Fibroblast of the conjunctiva (primary cell): ENCODE results near the gene ADSL.
"Not testable (repeated sequence)": the region's sequence is repeated elsewhere in the genome, so short reads cannot be mapped to it uniquely, and the experiment has no call there.

ENCODE experiments used
- DNase-seq: peaks from one replicate; pipeline ENCODE4 v3.0.0-alpha.2; 2010; ENCODE audit warnings: low read depth

ADSL gene

GRCh38 chr22:40346185-40347118 lies at the start of gene ADSL:
Gene ADSL, plus strand, starts transcription at chr22:40346500. Its CDS starts 59 bp downstream, at chr22:40346559.
- peak; percentile 66 for DNase-seq

DNA sequence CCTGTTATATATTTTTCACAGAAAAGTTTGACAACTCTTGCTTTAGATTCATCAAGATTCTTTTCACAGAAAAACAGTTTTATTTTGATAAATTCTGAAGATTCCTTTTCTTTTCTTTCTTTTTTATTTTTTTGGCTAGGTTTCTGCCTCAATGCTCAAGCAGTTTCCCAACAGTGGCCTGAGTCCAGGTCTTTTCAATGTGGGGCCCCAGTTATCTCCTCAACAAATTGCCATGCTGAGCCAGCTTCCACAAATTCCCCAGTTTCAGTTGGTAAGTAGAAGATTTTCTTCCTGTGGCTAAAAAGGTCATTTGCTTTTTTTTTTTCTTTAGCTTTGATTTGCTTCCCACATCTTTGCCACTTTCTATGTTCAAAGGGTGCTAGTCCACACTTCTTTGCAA lies 46.0 kb upstream of the ADSL start:
- no peak for DNase-seq

GRCh38 chr22:40300884-40301672 lies 45.2 kb upstream of the ADSL start:
- DNase-seq: no peak

DNA sequence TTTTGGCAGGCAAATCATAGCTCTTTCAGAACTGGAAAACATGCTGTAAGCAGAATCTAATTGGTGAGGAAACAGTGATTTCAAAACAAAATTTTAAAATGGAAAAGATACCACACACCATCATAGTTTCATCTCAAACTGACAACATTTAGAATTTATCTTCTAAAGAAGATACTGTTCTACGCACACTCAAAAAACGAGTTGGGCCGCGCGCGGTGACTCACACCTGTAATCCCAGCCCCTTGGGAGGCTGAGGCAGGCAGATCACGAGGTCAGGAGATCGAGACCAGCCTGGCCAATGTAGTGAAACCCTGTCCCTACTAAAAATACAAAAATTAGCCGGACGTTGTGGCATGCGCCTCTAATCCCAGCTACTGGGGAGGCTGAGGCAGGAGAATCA lies 44.2 kb upstream of the ADSL start:
- no peak for DNase-seq

DNA sequence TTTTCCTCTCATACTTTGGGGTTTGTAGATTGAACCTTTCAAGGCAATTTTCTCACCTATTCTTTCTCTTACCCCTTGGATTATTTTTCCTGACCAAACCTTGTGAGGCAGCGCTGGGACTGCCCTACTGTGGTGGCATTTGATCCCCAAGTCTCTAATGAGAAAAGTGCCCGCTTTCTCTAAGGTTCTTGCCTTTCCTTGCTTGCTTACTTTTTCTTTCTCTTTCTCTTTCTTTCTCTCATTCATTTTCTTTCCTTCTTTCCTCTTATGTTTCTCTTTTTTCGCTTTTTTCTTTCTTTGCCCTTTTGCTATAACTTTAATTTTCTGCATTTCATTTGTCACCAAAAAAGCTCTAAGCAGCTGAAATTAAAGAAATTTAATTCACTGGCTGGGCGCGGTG lies 40.7 kb upstream of the ADSL start:
- no peak for DNase-seq

DNA sequence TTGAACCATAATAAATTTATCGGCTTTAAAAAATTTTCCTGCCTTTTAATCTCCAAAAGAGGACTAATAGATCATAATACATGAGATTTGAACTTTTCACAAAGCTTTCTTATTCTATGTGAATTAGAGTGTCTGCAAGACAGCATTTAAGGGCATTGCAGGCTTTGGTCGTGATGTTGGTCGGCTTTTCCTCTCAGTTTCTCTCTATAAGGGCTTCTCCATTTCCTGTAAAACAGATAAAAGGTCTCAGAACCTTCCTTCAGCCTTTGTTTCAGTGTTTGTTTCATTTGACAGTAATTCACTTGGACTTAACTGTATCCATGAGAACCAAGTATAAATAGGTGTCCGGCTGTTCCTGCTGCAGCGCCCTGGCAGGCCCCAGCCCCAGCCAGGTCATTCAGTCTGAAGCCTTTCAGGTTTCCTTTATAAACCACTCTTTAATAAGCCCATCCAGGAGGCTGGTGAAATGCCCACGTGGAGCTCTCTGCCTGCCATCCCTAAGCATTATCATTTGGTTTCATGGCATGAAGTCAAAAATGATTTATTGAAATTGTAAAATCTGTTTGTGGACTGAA lies 37.2 kb upstream of the ADSL start:
- no peak for DNase-seq

GRCh38 chr22:40309631-40310030 lies 36.7 kb upstream of the ADSL start:
- no peak for DNase-seq

DNA sequence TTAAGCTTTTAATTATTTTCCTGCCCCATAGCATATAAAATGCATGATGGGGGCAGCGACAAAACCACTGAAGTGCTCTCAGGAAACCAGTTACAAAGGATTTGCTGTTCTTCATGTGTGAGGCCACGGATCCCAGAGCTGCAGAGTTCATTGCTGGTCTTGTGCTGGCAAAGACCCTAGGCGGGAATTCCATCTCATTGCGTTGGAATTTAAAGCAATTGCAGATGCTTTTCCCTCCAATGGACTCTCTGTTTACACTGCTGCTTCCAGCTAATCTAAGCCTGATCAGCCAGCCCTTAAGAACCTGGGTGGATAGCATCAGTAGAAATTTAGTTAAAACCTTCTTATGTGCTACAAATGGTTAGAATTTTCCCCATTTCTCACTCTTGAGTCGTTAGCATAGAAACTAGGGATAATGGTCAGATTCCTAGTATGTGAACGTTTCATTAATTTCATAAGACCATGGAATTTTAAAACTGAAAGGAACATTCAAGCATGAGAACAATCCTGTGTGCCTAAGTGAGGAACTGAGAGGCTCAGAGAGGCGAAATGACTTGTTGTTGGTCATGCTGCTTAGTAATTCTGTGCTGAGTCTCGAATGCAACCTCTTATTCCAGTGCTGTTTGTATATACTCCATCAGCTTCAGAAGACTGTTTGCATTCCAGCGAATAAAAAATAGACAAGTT lies 36.1 kb upstream of the ADSL start:
- DNase-seq: peak; percentile 86

GRCh38 chr22:40310768-40311120 lies 35.6 kb upstream of the ADSL start:
- DNase-seq: no peak

DNA sequence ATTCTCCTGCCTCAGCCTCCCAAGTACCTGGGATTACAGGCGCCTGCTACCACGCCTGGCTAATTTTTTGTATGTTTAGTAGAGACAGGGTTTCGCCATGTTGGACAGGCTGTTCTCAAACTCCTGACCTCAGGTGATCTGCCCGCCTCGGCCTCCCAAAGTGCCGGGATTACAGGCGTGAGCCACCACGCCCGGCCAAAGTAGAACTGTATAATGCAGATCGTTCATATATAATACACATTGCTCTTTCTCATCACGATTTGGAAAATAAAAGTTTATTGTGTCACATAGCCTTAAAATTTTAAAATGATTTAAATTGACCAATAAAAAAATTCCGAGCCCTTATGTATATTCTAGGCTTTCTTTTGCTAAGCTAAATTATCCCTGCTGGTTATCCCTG lies 34.7 kb upstream of the ADSL start:
- not testable (repeated sequence) for DNase-seq

- DNase-seq: no peak
These were observed 34.2 kb upstream of the ADSL start for GRCh38 chr22:40312050-40312449.

- DNase-seq: no peak
These were observed 33.3 kb upstream of the ADSL start for GRCh38 chr22:40313007-40313406.

DNA sequence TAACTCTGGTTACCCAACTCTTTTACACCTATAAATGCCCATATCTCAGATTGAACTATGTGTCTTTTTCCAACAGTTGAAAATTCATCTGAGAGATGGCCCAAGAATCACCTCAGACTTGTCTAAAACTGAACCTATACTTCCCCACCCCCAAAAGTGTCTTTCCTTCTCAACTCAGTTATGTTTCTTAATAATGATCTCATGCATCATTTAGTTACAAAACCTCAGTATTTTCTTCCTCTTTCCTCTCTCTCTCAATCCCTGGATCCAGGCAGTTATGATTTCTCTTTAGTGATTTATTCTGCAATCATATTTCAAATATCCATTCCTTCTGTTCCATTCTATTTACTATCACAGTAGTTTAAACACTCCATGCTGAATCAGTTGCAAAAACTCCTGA lies 32.3 kb upstream of the ADSL start:
- no peak for DNase-seq

DNA sequence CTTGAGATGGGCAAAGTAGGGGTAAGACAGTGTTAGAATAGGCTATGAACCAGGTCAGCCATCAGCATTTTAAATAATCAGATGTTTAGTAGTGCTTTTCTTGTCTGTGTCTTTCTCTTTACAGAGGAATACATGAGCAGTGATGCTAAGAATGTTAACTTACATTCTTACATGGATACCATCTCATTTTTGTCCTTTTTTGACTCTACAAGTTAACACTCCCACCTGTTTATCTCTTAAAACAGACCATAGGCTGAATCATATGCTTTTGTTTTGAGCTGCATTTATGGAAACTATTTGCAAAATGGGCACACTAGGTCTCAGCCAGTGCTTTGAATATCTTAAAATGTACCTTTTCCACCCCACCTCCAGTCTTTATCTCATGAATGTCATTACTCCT lies 25.6 kb upstream of the ADSL start:
- DNase-seq: no peak

DNA sequence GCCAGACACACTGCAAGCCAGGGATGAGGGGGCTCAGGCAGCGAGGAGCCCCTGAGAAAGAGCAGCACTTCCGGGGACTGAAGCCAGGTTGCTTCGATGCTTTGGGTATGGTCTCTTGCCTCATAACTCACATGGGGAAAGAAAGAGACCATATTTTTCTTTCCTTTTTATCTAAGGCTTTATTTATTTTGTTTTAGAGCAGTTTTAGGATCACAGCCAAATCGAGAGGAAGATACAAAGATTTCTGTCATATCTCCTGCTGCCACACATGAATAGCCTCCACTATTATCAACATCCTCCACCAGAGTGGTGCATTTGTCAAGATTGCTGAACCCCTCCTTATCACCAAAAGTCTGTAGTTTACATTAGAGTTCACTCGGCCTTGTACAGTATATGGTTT lies 24.3 kb upstream of the ADSL start:
- no peak for DNase-seq

DNA sequence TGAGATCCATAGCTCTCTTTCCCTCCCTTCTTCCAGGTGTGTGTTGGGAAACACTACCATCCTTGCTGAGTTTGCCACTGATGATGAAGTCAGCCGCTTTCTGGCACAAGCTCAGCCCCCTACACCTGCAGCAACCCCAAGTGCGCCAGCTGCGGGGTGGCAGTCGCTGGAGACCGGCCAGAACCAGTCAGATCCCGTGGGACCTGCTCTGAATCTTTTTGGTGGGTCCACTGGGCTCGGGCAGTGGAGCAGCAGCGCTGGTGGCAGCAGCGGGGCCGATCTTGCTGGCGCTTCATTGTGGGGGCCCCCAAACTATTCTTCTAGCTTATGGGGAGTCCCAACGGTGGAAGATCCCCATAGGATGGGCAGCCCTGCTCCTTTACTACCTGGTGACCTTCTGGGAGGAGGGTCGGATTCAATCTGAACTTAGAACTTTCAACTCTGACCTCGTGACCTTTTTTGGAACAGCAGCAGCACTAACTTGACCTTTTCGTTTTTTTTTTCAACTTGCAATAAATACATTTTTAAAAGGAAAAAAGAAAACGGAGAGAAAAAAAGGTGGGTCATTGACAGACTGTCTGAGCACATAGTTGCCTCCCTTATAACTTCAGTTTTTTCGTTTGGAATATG lies 23.4 kb upstream of the ADSL start:
- no peak for DNase-seq

DNA sequence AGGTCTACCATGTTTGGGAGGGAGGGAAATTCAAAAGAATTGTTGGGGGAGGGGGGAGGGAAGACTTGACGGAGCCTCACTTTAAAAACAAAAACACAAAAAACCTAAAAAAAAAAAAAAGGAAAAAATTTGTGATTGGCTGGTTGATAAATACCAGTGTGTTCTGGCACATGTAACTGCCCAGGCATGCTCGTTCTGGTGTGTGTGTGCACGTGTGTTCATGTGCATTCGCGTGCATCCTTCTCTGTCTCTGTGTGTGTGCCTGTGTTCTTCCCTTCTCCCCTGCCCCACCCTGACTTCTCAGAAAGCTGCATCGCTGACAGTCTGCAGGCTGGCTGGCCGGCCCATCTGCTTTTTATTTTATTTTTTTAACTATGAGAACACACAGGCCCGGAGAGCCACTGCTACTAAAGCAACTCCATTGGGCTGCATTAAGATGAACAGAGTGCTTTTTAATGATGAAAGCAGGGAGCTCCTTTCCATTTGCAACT lies 22.6 kb upstream of the ADSL start:
- no peak for DNase-seq

DNA sequence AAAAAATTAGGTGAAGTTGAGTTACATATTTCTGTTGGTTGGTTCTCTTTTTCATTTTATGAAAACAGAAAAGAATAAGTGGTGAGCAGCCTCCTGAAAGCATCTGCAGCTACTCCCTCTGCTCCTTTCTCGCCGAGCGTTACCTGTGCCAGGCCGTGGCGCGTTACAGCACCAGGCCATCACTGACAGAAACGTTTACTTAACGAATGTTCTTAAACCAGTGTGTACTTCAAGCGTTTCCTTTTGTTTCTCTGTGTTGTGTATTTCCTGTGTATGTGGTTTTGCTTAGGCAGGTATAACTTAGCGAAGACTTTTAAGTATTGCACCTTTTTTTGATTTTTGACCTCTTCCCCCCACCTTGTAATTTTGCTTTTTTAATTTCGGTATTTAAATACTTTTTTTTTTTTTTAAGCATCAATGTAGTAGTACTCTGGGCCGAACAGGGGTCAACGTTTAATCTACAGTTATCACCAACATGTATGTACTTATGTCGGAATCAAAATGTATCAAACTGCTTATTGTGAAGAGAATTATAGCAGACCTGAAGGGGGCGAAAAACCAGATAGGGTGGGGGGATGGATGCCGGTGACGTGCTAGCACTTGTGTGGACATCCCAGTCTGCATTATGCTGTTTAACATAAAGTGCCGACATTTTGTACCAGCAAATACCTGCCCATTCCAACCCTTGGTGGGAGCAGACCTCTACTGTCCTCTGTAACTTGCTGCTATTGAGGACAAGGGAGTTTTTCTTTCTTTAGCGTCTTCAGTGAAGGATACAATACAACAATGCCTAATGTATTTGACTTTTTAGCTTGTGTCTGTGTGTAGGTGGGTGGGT lies 21.6 kb upstream of the ADSL start:
- no peak for DNase-seq

DNA sequence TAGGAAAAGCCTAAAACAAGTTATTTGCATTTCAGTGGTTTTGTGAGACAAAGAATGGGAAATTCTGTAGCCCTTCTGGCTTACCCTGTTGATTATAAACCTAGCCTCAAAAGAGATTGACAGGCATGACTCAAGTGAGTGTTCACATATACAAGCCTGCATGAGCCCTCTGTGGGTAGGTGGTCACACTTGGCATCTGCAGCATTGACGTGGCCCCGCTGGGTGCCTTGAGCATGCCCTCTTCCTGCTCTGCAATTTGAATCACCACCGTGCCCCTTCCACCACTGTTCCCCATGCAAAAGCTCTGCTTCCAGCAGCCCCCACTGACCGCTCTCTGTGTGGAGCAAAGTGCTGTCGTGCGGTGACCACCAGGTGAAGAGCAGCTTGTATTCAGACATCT lies 21.0 kb upstream of the ADSL start:
- no peak for DNase-seq

DNA sequence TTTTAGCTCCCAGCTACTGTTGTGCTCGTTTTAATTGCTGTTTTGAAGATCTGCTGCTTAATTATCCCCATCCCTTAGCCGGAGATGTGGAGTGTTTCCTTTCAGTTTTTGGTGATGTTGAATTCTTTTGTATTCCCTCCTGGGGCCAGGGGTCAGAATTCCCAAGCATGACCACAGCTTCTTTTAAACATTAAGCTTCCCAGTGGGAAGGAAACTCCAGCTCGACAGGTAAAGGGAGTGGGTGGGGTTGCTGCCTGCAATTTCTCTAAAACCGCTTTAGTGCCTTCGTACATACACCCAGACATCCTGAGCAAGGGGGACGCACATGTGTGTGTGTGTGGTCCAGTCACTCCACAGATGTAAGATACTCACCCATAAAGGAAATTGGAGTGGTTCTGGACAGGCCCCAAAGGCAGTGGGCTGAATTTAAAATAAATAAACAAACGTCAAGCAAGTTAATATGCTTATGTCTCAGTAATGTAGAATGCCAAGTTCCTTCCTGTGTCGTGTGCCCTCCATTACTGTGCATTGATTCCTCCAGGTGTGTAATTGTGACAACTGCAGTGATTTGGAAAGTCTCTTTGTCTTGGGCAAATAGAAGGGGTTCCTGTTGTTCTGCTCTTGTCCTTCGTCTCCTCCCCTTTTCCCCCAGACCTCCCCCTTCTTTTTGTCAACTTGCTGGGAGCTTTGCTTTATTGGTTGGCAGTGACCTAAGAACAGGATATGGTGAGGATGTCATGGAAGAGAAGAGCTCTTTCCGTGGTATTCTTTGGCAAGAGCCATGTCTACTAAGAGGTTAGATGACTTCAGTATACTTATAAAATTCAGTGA lies 19.2 kb upstream of the ADSL start:
- DNase-seq: no peak
